ENCODE results near the gene EEIG2.

GRCh38 chr1:108597041-108597440 lies 37.1 kb downstream of the EEIG2 start:
- TF ChIP-seq TCF12 (IDR thresholded peaks at IDR 0.05; ENCODE audit: low read depth) (no peak), CEBPB (IDR thresholded peaks at IDR 0.05) (no peak), REST (IDR thresholded peaks at IDR 0.05; ENCODE audit: low read depth) (no peak), TAF1 (IDR thresholded peaks at IDR 0.05; ENCODE audit: low read depth) (no peak), ZBTB7A (IDR thresholded peaks at IDR 0.05; ENCODE audit: low read depth) (no peak), EP300 (IDR thresholded peaks at IDR 0.05; ENCODE audit: borderline replicate concordance) (no peak), FOXM1 (IDR thresholded peaks at IDR 0.05; ENCODE audit: borderline replicate concordance, low read depth) (no peak), EGR1 (IDR thresholded peaks at IDR 0.05) (no peak)
